Measurements from ENCODE around the gene ELAVL3.
A peak's percentile ranks its signal among the peaks of the same experiment; 100 is the strongest.
"Not testable (repeated sequence)": the region's sequence is repeated elsewhere in the genome, so short reads cannot be mapped to it uniquely, and the experiment has no call there.

The ELAVL3 gene

GRCh38 chr19:11433526-11433925, 47.3 kb downstream of the ELAVL3 start:
- H3K36me3 ChIP-seq (ENCODE audit: control insufficient read depth, insufficient read depth, low read length), result peaks cover 23% of the 10 kb centered on the region
- not testable (repeated sequence) for H3K9me3 ChIP-seq (ENCODE audit: control insufficient read depth, low read length); H3K4me3 ChIP-seq (ENCODE audit: extremely low read depth, insufficient read depth, low read length, poor library complexity, severe bottlenecking); H3K4me1 ChIP-seq (ENCODE audit: control insufficient read depth, insufficient read depth, low read length, poor library complexity, severe bottlenecking); H3K27ac ChIP-seq (ENCODE audit: low read depth, low read length, severe bottlenecking)
- 92 to 100% methylated on average over 2 to 3 of the region's 3 CpGs for WGBS, 2 experiments (ENCODE audit: insufficient coverage in 2 of 2)

GRCh38 chr19:11426656-11427055, 54.2 kb downstream of the ELAVL3 start:
- Histone ChIP-seq H3K4me1 (ENCODE audit: control insufficient read depth, insufficient read depth, low read length, poor library complexity, severe bottlenecking) (no peaks in the 10 kb centered on the region), H3K4me3 (ENCODE audit: extremely low read depth, insufficient read depth, low read length, poor library complexity, severe bottlenecking) (no peak overlapping the region), H3K36me3 (ENCODE audit: control insufficient read depth, insufficient read depth, low read length) (no peaks in the 10 kb centered on the region), H3K9me3 (ENCODE audit: control insufficient read depth, low read length) (peaks cover 5% of the 10 kb centered on the region), H3K27ac (ENCODE audit: low read depth, low read length, severe bottlenecking) (no peak overlapping the region)
- WGBS, 2 experiments (ENCODE audit: insufficient coverage in 2 of 2), result 93 to 97% methylated on average over 13 to 19 of the region's 19 CpGs

GRCh38 chr19:11425719-11426457, 55.0 kb downstream of the ELAVL3 start:
- WGBS, 2 experiments (ENCODE audit: insufficient coverage in 2 of 2), result 93 to 96% methylated on average over 21 to 28 of the region's 28 CpGs
- Histone ChIP-seq H3K4me1 (ENCODE audit: control insufficient read depth, insufficient read depth, low read length, poor library complexity, severe bottlenecking) (peaks cover 2% of the 10 kb centered on the region), H3K36me3 (ENCODE audit: control insufficient read depth, insufficient read depth, low read length) (no peaks in the 10 kb centered on the region), H3K27ac (ENCODE audit: low read depth, low read length, severe bottlenecking) (no peak overlapping the region), H3K4me3 (ENCODE audit: extremely low read depth, insufficient read depth, low read length, poor library complexity, severe bottlenecking) (no peak overlapping the region), H3K9me3 (ENCODE audit: control insufficient read depth, low read length) (peaks cover 7% of the 10 kb centered on the region)

GRCh38 chr19:11423791-11424181, 57.1 kb downstream of the ELAVL3 start:
- Histone ChIP-seq H3K4me3 (ENCODE audit: extremely low read depth, insufficient read depth, low read length, poor library complexity, severe bottlenecking) (no peak overlapping the region), H3K4me1 (ENCODE audit: control insufficient read depth, insufficient read depth, low read length, poor library complexity, severe bottlenecking) (peaks cover 8% of the 10 kb centered on the region), H3K36me3 (ENCODE audit: control insufficient read depth, insufficient read depth, low read length) (no peaks in the 10 kb centered on the region), H3K9me3 (ENCODE audit: control insufficient read depth, low read length) (peaks cover 7% of the 10 kb centered on the region), H3K27ac (ENCODE audit: low read depth, low read length, severe bottlenecking) (no peak overlapping the region)
- 77 to 79% methylated on average over 12 to 19 of the region's 22 CpGs for WGBS, 2 experiments (ENCODE audit: insufficient coverage in 2 of 2)

- Histone ChIP-seq H3K36me3 (ENCODE audit: control insufficient read depth, insufficient read depth, low read length) (no peaks in the 10 kb centered on the region), H3K27ac (ENCODE audit: low read depth, low read length, severe bottlenecking) (no peak overlapping the region), H3K4me3 (ENCODE audit: extremely low read depth, insufficient read depth, low read length, poor library complexity, severe bottlenecking) (no peak overlapping the region), H3K9me3 (ENCODE audit: control insufficient read depth, low read length) (peaks cover 7% of the 10 kb centered on the region), H3K4me1 (ENCODE audit: control insufficient read depth, insufficient read depth, low read length, poor library complexity, severe bottlenecking) (peaks cover 12% of the 10 kb centered on the region)
- WGBS, 2 experiments (ENCODE audit: insufficient coverage in 2 of 2), result 88 to 89% methylated on average over 25 to 27 of the region's 27 CpGs
Measured at GRCh38 chr19:11423164-11423790, 57.6 kb downstream of the ELAVL3 start.

- Histone ChIP-seq H3K9me3 (ENCODE audit: control insufficient read depth, low read length) (peaks cover 7% of the 10 kb centered on the region), H3K4me1 (ENCODE audit: control insufficient read depth, insufficient read depth, low read length, poor library complexity, severe bottlenecking) (peaks cover 12% of the 10 kb centered on the region), H3K4me3 (ENCODE audit: extremely low read depth, insufficient read depth, low read length, poor library complexity, severe bottlenecking) (no peak overlapping the region), H3K27ac (ENCODE audit: low read depth, low read length, severe bottlenecking) (no peak overlapping the region), H3K36me3 (ENCODE audit: control insufficient read depth, insufficient read depth, low read length) (no peaks in the 10 kb centered on the region)
- 46 to 52% methylated on average over 39 to 40 of the region's 56 CpGs for WGBS, 2 experiments (ENCODE audit: insufficient coverage in 2 of 2)
Measured at GRCh38 chr19:11422163-11423065, 58.4 kb downstream of the ELAVL3 start.

- Histone ChIP-seq H3K4me3 (ENCODE audit: extremely low read depth, insufficient read depth, low read length, poor library complexity, severe bottlenecking) (peak overlapping the region; percentile 8), H3K27ac (ENCODE audit: low read depth, low read length, severe bottlenecking) (no peak overlapping the region)
Measured at GRCh38 chr19:11421371-11422098, 59.3 kb downstream of the ELAVL3 start.

GRCh38 chr19:11420429-11421370, 60.1 kb downstream of the ELAVL3 start:
- Histone ChIP-seq H3K27ac (ENCODE audit: low read depth, low read length, severe bottlenecking) (no peak overlapping the region), H3K4me1 (ENCODE audit: control insufficient read depth, insufficient read depth, low read length, poor library complexity, severe bottlenecking) (peaks cover 12% of the 10 kb centered on the region), H3K4me3 (ENCODE audit: extremely low read depth, insufficient read depth, low read length, poor library complexity, severe bottlenecking) (peak overlapping the region; percentile 27), H3K9me3 (ENCODE audit: control insufficient read depth, low read length) (peaks cover 7% of the 10 kb centered on the region), H3K36me3 (ENCODE audit: control insufficient read depth, insufficient read depth, low read length) (no peaks in the 10 kb centered on the region)
- 6 to 7% methylated on average over 28 to 34 of the region's 46 CpGs for WGBS, 2 experiments (ENCODE audit: insufficient coverage in 2 of 2)

More at GRCh38 chr19:11421371-11422098, 59.3 kb downstream of the ELAVL3 start:
- H3K4me1 ChIP-seq (ENCODE audit: control insufficient read depth, insufficient read depth, low read length, poor library complexity, severe bottlenecking), result peaks cover 12% of the 10 kb centered on the region
- WGBS, 2 experiments (ENCODE audit: insufficient coverage in 2 of 2), result 22 to 25% methylated on average over 33 to 35 of the region's 36 CpGs
- peaks cover 7% of the 10 kb centered on the region for H3K9me3 ChIP-seq (ENCODE audit: control insufficient read depth, low read length)
- no peaks in the 10 kb centered on the region for H3K36me3 ChIP-seq (ENCODE audit: control insufficient read depth, insufficient read depth, low read length)

GRCh38 chr19:11418549-11419506, 62.0 kb downstream of the ELAVL3 start, which contains the start of gene RGL3:
Gene RGL3, minus strand, starts transcription at chr19:11419314. Its CDS starts 36 bp downstream, at chr19:11419278.
- Histone ChIP-seq H3K9me3 (ENCODE audit: control insufficient read depth, low read length) (peaks cover 7% of the 10 kb centered on the region), H3K4me3 (ENCODE audit: extremely low read depth, insufficient read depth, low read length, poor library complexity, severe bottlenecking) (peak within 1 kb of the TSS; percentile 33), H3K27ac (ENCODE audit: low read depth, low read length, severe bottlenecking) (no peak within 1 kb of the TSS), H3K4me1 (ENCODE audit: control insufficient read depth, insufficient read depth, low read length, poor library complexity, severe bottlenecking) (peaks cover 12% of the 10 kb centered on the region), H3K36me3 (ENCODE audit: control insufficient read depth, insufficient read depth, low read length) (no peaks in the 10 kb centered on the region)
- 1% methylated on average over 52 to 59 of the region's 72 CpGs for WGBS, 2 experiments (ENCODE audit: insufficient coverage in 2 of 2)
